Measurements from ENCODE around the gene SPTLC3. TPM values are rescaled to one million over a fixed set of nuclear protein-coding genes. Genes with fewer than 3 reads are reported as not detected.

SPTLC3 gene
- total RNA-seq, 2 experiments from 2014 or later: not detected

GRCh38 chr20:13031751-13032150 lies 23.0 kb downstream of the SPTLC3 start:
- BruUV-seq (replicated peaks): no TSS peak
- POLR2A ChIA-PET: interaction anchor here (1.0 kb wide), 1 partner anchor 13 kb away, joined by 3 read pairs; no protein-coding TSS in a partner anchor

GRCh38 chr20:13034115-13034514 lies 25.3 kb downstream of the SPTLC3 start:
- ChIA-PET POLR2A (no interaction called here), CTCF (ENCODE audit: unreplicated experiment) (no interaction called here)
- no peak for DNase-seq (ENCODE audit: low spot score)
- intact Hi-C loops (cut with micrococcal nuclease; ENCODE audit: unreplicated experiment): no loop called here
- H3K79me2 ChIP-seq (ENCODE audit: insufficient read depth, low read depth, low read length): no peaks in the 10 kb centered on the region
- H4K20me1 ChIP-seq (ENCODE audit: insufficient read depth, low read length): no peaks in the 10 kb centered on the region
- no peak overlapping the region for H3K4me2 ChIP-seq (ENCODE audit: low read length)
- TF ChIP-seq CTCF (conservative IDR thresholded peaks at IDR 0.05; ENCODE audit: low read length) (no peak), EZH2phosphoT487 (IDR thresholded peaks at IDR 0.05; ENCODE audit: borderline replicate concordance, low read depth, low read length) (no peak)
- H3K27ac ChIP-seq (ENCODE audit: low read depth, low read length, poor library complexity, severe bottlenecking): no peak overlapping the region
- H3K9me2 ChIP-seq (ENCODE audit: insufficient read depth, low read length): no peaks in the 10 kb centered on the region
- no peaks in the 10 kb centered on the region for H3K9me3 ChIP-seq (ENCODE audit: low read length)
- no peak overlapping the region for H2AFZ ChIP-seq (ENCODE audit: low read length)
- H3K4me1 ChIP-seq (ENCODE audit: insufficient read depth, low read length, poor library complexity, severe bottlenecking): no peaks in the 10 kb centered on the region
- no TSS peak for BruUV-seq (replicated peaks)
- no peak overlapping the region for H3K4me3 ChIP-seq (ENCODE audit: low read depth, low read length, poor library complexity, severe bottlenecking)
- H3K36me3 ChIP-seq (ENCODE audit: insufficient read depth, low read length): no peaks in the 10 kb centered on the region

More at GRCh38 chr20:13031751-13032150, 23.0 kb downstream of the SPTLC3 start:
- CTCF ChIA-PET (ENCODE audit: unreplicated experiment): no interaction called here
- no peaks in the 10 kb centered on the region for H3K4me1 ChIP-seq (ENCODE audit: insufficient read depth, low read length, poor library complexity, severe bottlenecking)
- no peaks in the 10 kb centered on the region for H3K9me3 ChIP-seq (ENCODE audit: low read length)
- no peaks in the 10 kb centered on the region for H3K36me3 ChIP-seq (ENCODE audit: insufficient read depth, low read length)
- intact Hi-C loops (cut with micrococcal nuclease; ENCODE audit: unreplicated experiment): no loop called here
- H3K4me2 ChIP-seq (ENCODE audit: low read length): no peak overlapping the region
- no peaks in the 10 kb centered on the region for H4K20me1 ChIP-seq (ENCODE audit: insufficient read depth, low read length)
- H3K9me2 ChIP-seq (ENCODE audit: insufficient read depth, low read length): no peaks in the 10 kb centered on the region
- H2AFZ ChIP-seq (ENCODE audit: low read length): no peak overlapping the region
- H3K79me2 ChIP-seq (ENCODE audit: insufficient read depth, low read depth, low read length): no peaks in the 10 kb centered on the region
- DNase-seq (ENCODE audit: low spot score): no peak
- no peak overlapping the region for H3K27ac ChIP-seq (ENCODE audit: low read depth, low read length, poor library complexity, severe bottlenecking)
- TF ChIP-seq EZH2phosphoT487 (IDR thresholded peaks at IDR 0.05; ENCODE audit: borderline replicate concordance, low read depth, low read length): no peak
- no peak for TF ChIP-seq CTCF (conservative IDR thresholded peaks at IDR 0.05; ENCODE audit: low read length)
- H3K4me3 ChIP-seq (ENCODE audit: low read depth, low read length, poor library complexity, severe bottlenecking): no peak overlapping the region

- H3K4me2 ChIP-seq (ENCODE audit: low read length): no peak overlapping the region
- no peak for DNase-seq (ENCODE audit: low spot score)
- POLR2A ChIA-PET: no interaction called here
- intact Hi-C loops (cut with micrococcal nuclease; ENCODE audit: unreplicated experiment): no loop called here
- no peaks in the 10 kb centered on the region for H3K9me3 ChIP-seq (ENCODE audit: low read length)
- CTCF ChIA-PET (ENCODE audit: unreplicated experiment): no interaction called here
- H3K27ac ChIP-seq (ENCODE audit: low read depth, low read length, poor library complexity, severe bottlenecking): no peak overlapping the region
- H4K20me1 ChIP-seq (ENCODE audit: insufficient read depth, low read length): no peaks in the 10 kb centered on the region
- H3K36me3 ChIP-seq (ENCODE audit: insufficient read depth, low read length): no peaks in the 10 kb centered on the region
- TF ChIP-seq EZH2phosphoT487 (IDR thresholded peaks at IDR 0.05; ENCODE audit: borderline replicate concordance, low read depth, low read length) (no peak), CTCF (conservative IDR thresholded peaks at IDR 0.05; ENCODE audit: low read length) (no peak)
- no TSS peak for BruUV-seq (replicated peaks)
- H3K79me2 ChIP-seq (ENCODE audit: insufficient read depth, low read depth, low read length): no peaks in the 10 kb centered on the region
- no peaks in the 10 kb centered on the region for H3K9me2 ChIP-seq (ENCODE audit: insufficient read depth, low read length)
- H3K4me1 ChIP-seq (ENCODE audit: insufficient read depth, low read length, poor library complexity, severe bottlenecking): no peaks in the 10 kb centered on the region
- H3K4me3 ChIP-seq (ENCODE audit: low read depth, low read length, poor library complexity, severe bottlenecking): no peak overlapping the region
- H2AFZ ChIP-seq (ENCODE audit: low read length): no peak overlapping the region
Observed at GRCh38 chr20:13034936-13035335, 26.2 kb downstream of the SPTLC3 start.
